Neutrophil (primary cell): ENCODE measurements around the gene MRRF.

ENCODE experiments used
- H3K27ac ChIP-seq: fragments of 200-600 bp; sonication (generic); 2 replicates; pipeline ENCODE4 v1.5.1; 2016; ENCODE audit warnings: mild to moderate bottlenecking, moderate library complexity
- H3K27me3 ChIP-seq: fragments of 200-600 bp; sonication (generic); 2 replicates; pipeline ENCODE4 v1.6.0; 2016; ENCODE audit warnings: mild to moderate bottlenecking
- H3K36me3 ChIP-seq: fragments of 200-600 bp; sonication (generic); 2 replicates; pipeline ENCODE4 v1.5.1; 2017
- H3K4me1 ChIP-seq, 2 experiments: fragments of 200-600 bp in 1 of 2; sonication (generic) in 1 of 2; 1 replicate in 1 of 2; 2 replicates in 1 of 2; pipeline versions ENCODE4 v1.5.1 to v1.6.1; 2013 to 2016; ENCODE audit warnings: low read depth in 1 of 2, low read length in 1 of 2, mild to moderate bottlenecking in 1 of 2, moderate library complexity in 1 of 2; ENCODE audit not compliant: control insufficient read depth in 1 of 2, insufficient read depth in 1 of 2
- H3K4me3 ChIP-seq, 2 experiments: fragments of 200-600 bp in 1 of 2; sonication (generic) in 1 of 2; 1 replicate in 1 of 2; 2 replicates in 1 of 2; pipeline ENCODE4 v1.5.1; 2013 to 2016; ENCODE audit warnings: low read depth in 1 of 2, low read length in 1 of 2, mild to moderate bottlenecking in 1 of 2, moderate library complexity in 1 of 2
- H3K9me3 ChIP-seq: fragments of 200-600 bp; sonication (generic); 2 replicates; pipeline ENCODE4 v1.5.1; 2016
- CTCF ChIP-seq: fragments of 200-600 bp; sonication (generic); IDR thresholded peaks from 2 replicates; pipeline ENCODE4 v1.5.1; 2016; ENCODE audit warnings: antibody characterized with exemption

MRRF gene

GRCh38 chr9:122380293-122380692 lies 115.6 kb downstream of the MRRF start:
- no peaks in the 10 kb centered on the region for H3K4me1 ChIP-seq
- no peak for TF ChIP-seq CTCF
- peaks cover 11% of the 10 kb centered on the region for H3K27me3 ChIP-seq
- H3K4me3 ChIP-seq = no peak overlapping the region
- no peak overlapping the region for H3K27ac ChIP-seq
- peaks cover 5% of the 10 kb centered on the region for H3K9me3 ChIP-seq
- H3K36me3 ChIP-seq = peaks cover 10% of the 10 kb centered on the region
